K562 (cell line): ENCODE data around the gene SIX3. TPM values are rescaled to one million over a fixed set of nuclear protein-coding genes. Genes with fewer than 3 reads are reported as not detected.

Source experiments
- ATAC-seq: fragments of 200-7000 bp; cut with Tn5 transposase; 3 replicates; pipeline ENCODE4 v1.9.1; 2020; ENCODE audit warnings: moderate library complexity
- BruUV-seq: library from RNA; stranded (reverse); fragments of 400-500 nt; replicated peaks from 2 replicates; lab custom pipeline; 2021; lab: Mats Ljungman, UMichigan
- CTCF ChIA-PET: fragments of 300-600 bp; formaldehyde crosslinking; extraction: SDS; loops from one replicate; lab custom pipeline; 2021; ENCODE audit warnings: low intra/inter-chr PET ratio; lab: Yijun Ruan, JAX
- POLR2A ChIA-PET: fragments of 300-600, 350-650 bp; sonication (Branson Sonifier 250); formaldehyde crosslinking; extraction: SDS; loops from one replicate; lab custom pipeline; 2021; ENCODE audit warnings: antibody characterized with exemption, inconsistent platforms; lab: Yijun Ruan, JAX
- DNase-seq, 4 experiments: peaks; one replicate each; pipeline versions ENCODE4 v3.0.0 to v3.0.0-alpha.2; 2011 to 2018; ENCODE audit warnings: low spot score in 3 of 4, mixed read lengths in 3 of 4; ENCODE audit errors: extremely low read depth in 1 of 4
- FAIRE-seq: peaks from 2 replicates; lab custom pipeline; 2011; peaks lifted over from hg19 to GRCh38; lab: Jason Lieb, UNC
- H2AFZ ChIP-seq: 2 replicates; pipeline ENCODE4 v1.6.0; 2011; ENCODE audit warnings: low read depth, low read length, control low read depth, inconsistent platforms
- H3K27ac ChIP-seq: fragments of 200-600 bp; 3 replicates; pipeline ENCODE4 v1.8.0; 2011; ENCODE audit warnings: low read depth, mild to moderate bottlenecking, control low read depth, inconsistent platforms, low read length, moderate library complexity, mixed read lengths; ENCODE audit errors: extremely low read depth
- H3K27me3 ChIP-seq, 2 experiments: fragments of 300-600 bp in 1 of 2; 2 replicates in 1 of 2; 3 replicates in 1 of 2; pipeline versions ENCODE4 v1.6.0 to v1.8.0; 2011; ENCODE audit warnings: inconsistent platforms in 2 of 2, low read length in 2 of 2, mild to moderate bottlenecking in 1 of 2, mixed read lengths in 1 of 2, moderate library complexity in 1 of 2; ENCODE audit not compliant: control insufficient read depth in 2 of 2, insufficient read depth in 2 of 2
- H3K36me3 ChIP-seq: fragments of 300-600 bp; 3 replicates; pipeline ENCODE4 v1.8.0; 2011; ENCODE audit warnings: mild to moderate bottlenecking, low read length, inconsistent platforms; ENCODE audit not compliant: control insufficient read depth, insufficient read depth
- H3K4me1 ChIP-seq, 2 experiments: fragments of 200-600 bp in 1 of 2; replicated peaks in 1 of 2; 2 replicates in 1 of 2; 3 replicates in 1 of 2; pipeline versions ENCODE4 v1.5.1 to v1.8.0; 2011; ENCODE audit warnings: inconsistent platforms in 2 of 2, low read length in 2 of 2, mild to moderate bottlenecking in 1 of 2, mixed read lengths in 1 of 2, moderate library complexity in 1 of 2; ENCODE audit not compliant: control insufficient read depth in 2 of 2, insufficient read depth in 2 of 2
- H3K4me2 ChIP-seq: 2 replicates; pipeline ENCODE4 v1.6.1; 2011; ENCODE audit warnings: low read length, control low read depth, inconsistent platforms, mixed read lengths; ENCODE audit not compliant: insufficient read depth
- H3K4me3 ChIP-seq: fragments of 200-600 bp; sonication (generic), shearing (Covaris generic); 2 replicates; pipeline ENCODE4 v1.5.1; 2016; ENCODE audit warnings: control low read depth, inconsistent platforms
- H3K79me2 ChIP-seq: fragments of 200-600 bp; 3 replicates; pipeline ENCODE4 v1.8.0; 2011; ENCODE audit warnings: low read length, inconsistent platforms; ENCODE audit not compliant: control insufficient read depth, insufficient read depth
- H3K9ac ChIP-seq, 2 experiments: 2 replicates each; pipeline versions ENCODE4 v1.6.0 to v1.6.1; 2011; ENCODE audit warnings: low read depth in 2 of 2, low read length in 2 of 2, control low read depth in 1 of 2, inconsistent platforms in 1 of 2, mild to moderate bottlenecking in 1 of 2, mixed read lengths in 1 of 2; ENCODE audit not compliant: insufficient read depth in 1 of 2
- H3K9me1 ChIP-seq: one replicate; pipeline ENCODE4 v1.6.0; 2011; ENCODE audit warnings: inconsistent platforms, mild to moderate bottlenecking, low read length, moderate library complexity; ENCODE audit not compliant: control insufficient read depth, insufficient read depth
- H3K9me3 ChIP-seq: replicated peaks from 2 replicates; pipeline ENCODE4 v1.5.1; 2011; ENCODE audit warnings: low read depth, low read length, inconsistent platforms; ENCODE audit not compliant: control insufficient read depth, insufficient read depth
- H4K20me1 ChIP-seq: replicated peaks from 2 replicates; pipeline ENCODE4 v1.6.1; 2011; ENCODE audit warnings: low read length, inconsistent platforms, mixed read lengths; ENCODE audit not compliant: control insufficient read depth, insufficient read depth
- ARID4B ChIP-seq: sonication (generic); formaldehyde crosslinking; IDR thresholded peaks from 2 replicates; pipeline ENCODE4 v1.8.0; 2022; ENCODE audit warnings: mild to moderate bottlenecking, missing genetic modification reagents
- ILK ChIP-seq: fragments of 450-650 bp; IDR thresholded peaks from 2 replicates; pipeline ENCODE4 v1.6.1; 2016; ENCODE audit warnings: missing genetic modification characterization, low read depth, mild to moderate bottlenecking, missing compliant biosample characterization, moderate library complexity, borderline replicate concordance
- NFIC ChIP-seq: fragments of 450-650 bp; IDR thresholded peaks from 2 replicates; pipeline ENCODE4 v1.6.1; 2017; ENCODE audit warnings: mild to moderate bottlenecking, inconsistent platforms
- ZBTB5 ChIP-seq: fragments of 450-650 bp; IDR thresholded peaks from 2 replicates; pipeline ENCODE4 v1.6.1; 2017; ENCODE audit warnings: antibody characterized with exemption
- ZC3H8 ChIP-seq: fragments of 450-650 bp; IDR thresholded peaks from 2 replicates; pipeline ENCODE4 v1.6.1; 2017
- ZNF407 ChIP-seq: fragments of 450-650 bp; IDR thresholded peaks from 2 replicates; pipeline ENCODE4 v1.6.1; 2016; ENCODE audit warnings: low read depth
- ZNF707 ChIP-seq: fragments of 250-450 bp; sonication (Bioruptor Pico); conservative IDR thresholded peaks from 2 replicates; pipeline ENCODE4 v1.8.0; 2022; ENCODE audit warnings: inconsistent platforms, mild to moderate bottlenecking, moderate library complexity
- ZNF785 ChIP-seq: fragments of 250-450 bp; sonication (Bioruptor Pico); IDR thresholded peaks from 2 replicates; pipeline ENCODE4 v1.4.0; 2020; ENCODE audit warnings: mild to moderate bottlenecking
- WGBS: fragments of 100-300 bp; shearing (Covaris generic); methylation state at CpG from one replicate; pipeline ENCODE4 v1.1.6; 2016; ENCODE audit warnings: low coverage, mixed read lengths; ENCODE audit not compliant: insufficient coverage; ENCODE audit errors: missing lambda C conversion rate; 5-methylcytosine and 5-hydroxymethylcytosine counted together
- in situ Hi-C: fragments of 300-500 bp; cut with MboI; formaldehyde crosslinking; loops from 4 replicates; pipeline ENCODE4 v1.15.0; 2018; ENCODE audit warnings: inconsistent platforms, mixed read lengths
- intact Hi-C: fragments of 100-400 bp; cut with micrococcal nuclease; formaldehyde crosslinking; loops from 2 replicates; pipeline ENCODE4 v1.14.2; 2022
- polyA plus RNA-seq, 8 experiments: library from polyadenylated mRNA; depleted of rRNA in 4 of 8; stranded (reverse) in 5 of 8; unstranded in 3 of 8; fragments of >200 nt; fragmentation: Nextera tagmentation in 2 of 8; fragmentation: Illumina TruSeq in 1 of 8; extraction: Ambion mirVana in 2 of 8; extraction: Trizol in 1 of 8; gene quantifications; 2 replicates each; pipeline versions ENCODE4 v1.2.1 to v1.2.3, GENCODE V29; 2011 to 2014; ENCODE audit warnings: inconsistent platforms in 1 of 8, missing spikeins in 1 of 8
- total RNA-seq, 7 experiments: library from RNA; depleted of rRNA in 6 of 7; stranded (reverse); fragments of >200 nt in 6 of 7; fragmentation: Illumina TruSeq in 2 of 7; extraction: Trizol in 2 of 7; gene quantifications; 2 replicates each; pipeline versions ENCODE4 v1.2.1 to v1.2.3, GENCODE V29; 2011 to 2021; ENCODE audit warnings: low replicate concordance in 1 of 7

The SIX3 gene
- total and polyA plus RNA-seq, 9 of the 15 experiments (the other 6 are each of a cell fraction or from before 2014, with no cell fraction given): not detected

GRCh38 chr2:44933434-44933951 is 8.0 kb upstream of the SIX3 start:
- ChIA-PET POLR2A (interaction anchor here (0.9 kb wide), 1 partner anchor 39 kb away, joined by 3 read pairs; no protein-coding TSS in a partner anchor), CTCF (no interaction called here)
- Histone ChIP-seq H3K9me3 (no peaks in the 10 kb centered on the region), H3K79me2 (no peaks in the 10 kb centered on the region), H3K36me3 (no peaks in the 10 kb centered on the region), H3K9ac (no peak overlapping the region), H3K27ac (no peak overlapping the region), H4K20me1 (no peaks in the 10 kb centered on the region), H3K9me1 (no peaks in the 10 kb centered on the region), H3K27me3 (peaks cover 62 to 80% of the 10 kb centered on the region in 2 experiments; a peak in 3 of 5 replicates), H3K4me3 (no peak overlapping the region), H2AFZ (no peak overlapping the region), H3K4me1 (peaks cover 0 to 15% of the 10 kb centered on the region in 2 experiments; a peak in 2 of 5 replicates), H3K4me2 (no peak overlapping the region)
- no TSS peak for BruUV-seq
- DNase-seq (no peak), ATAC-seq (no peak), FAIRE-seq (no peak)
- in situ Hi-C loops: no loop called here
- WGBS: 3% methylated on average over 15 of the region's 19 CpGs
- intact Hi-C loops: no loop called here
- TF ChIP-seq ZNF707 (no peak), ZC3H8 (no peak), ZBTB5 (no peak), NFIC (no peak), ILK (tag) (no peak), ZNF785 (CRISPR knock-in tag) (no peak), ZNF407 (no peak), ARID4B (no peak)
